Mammary epithelial cell (primary cell): ENCODE results near the gene SLC2A2.

Source experiments
- CTCF ChIP-seq, 2 donors: IDR thresholded peaks in 1 of 2; conservative IDR thresholded peaks in 1 of 2; 2 replicates each; pipeline ENCODE4 v1.5.1; 2011 to 2012; ENCODE audit warnings: inconsistent platforms in 2 of 2, low read length in 2 of 2, mild to moderate bottlenecking in 2 of 2, control low read depth in 1 of 2, low read depth in 1 of 2; ENCODE audit not compliant: insufficient read depth in 1 of 2; ENCODE audit errors: extremely low read depth in 1 of 2
- EZH2 ChIP-seq: IDR thresholded peaks from 2 replicates; pipeline ENCODE4 v1.6.1; 2012; ENCODE audit warnings: low read length, inconsistent platforms, borderline replicate concordance

- no peak for TF ChIP-seq CTCF (conservative IDR thresholded peaks at IDR 0.05 in 1 of 2, IDR thresholded peaks at IDR 0.05 in 1 of 2; ENCODE audit: extremely low read depth in 1 of 2, insufficient read depth in 1 of 2, low read depth in 1 of 2, low read length in 2 of 2)
- TF ChIP-seq EZH2 = no peak
Measured at GRCh38 chr3:171058058-171058457, 31.5 kb upstream of the SLC2A2 start.
